Panc1 (cell line): ENCODE results near the gene TPI1. TPM values are rescaled to one million over a fixed set of nuclear protein-coding genes. Genes with fewer than 3 reads are reported as not detected.

Experiments
- ATAC-seq: fragments of 200-7000 bp; cut with Tn5 transposase; 2 replicates; pipeline ENCODE4 v1.9.1; 2020; ENCODE audit warnings: mild to moderate bottlenecking, moderate library complexity
- BruUV-seq: library from RNA; stranded (reverse); fragments of 400-500 nt; replicated peaks from 2 replicates; lab custom pipeline; 2021; lab: Mats Ljungman, UMichigan
- CTCF ChIA-PET: fragments of 300-600 bp; sonication (Branson Sonifier 250); formaldehyde crosslinking; loops from one replicate; lab custom pipeline; 2022; ENCODE audit warnings: antibody characterized with exemption; lab: Charles Lee
- POLR2A ChIA-PET: fragments of 300-600 bp; sonication (Branson Sonifier 250); formaldehyde crosslinking; loops from one replicate; lab custom pipeline; 2022; ENCODE audit warnings: antibody characterized with exemption; lab: Charles Lee
- DNase-seq: peaks from one replicate; pipeline ENCODE4 v3.0.0-alpha.2; 2010; ENCODE audit warnings: low read depth, low spot score
- H3K27ac ChIP-seq: 2 replicates; pipeline ENCODE4 v1.5.1; 2011; ENCODE audit warnings: mild to moderate bottlenecking, low read length, inconsistent platforms
- H3K27me3 ChIP-seq: fragments of 200-500 bp; sonication (Bioruptor generic); 2 replicates; pipeline ENCODE4 v1.6.0; 2014; ENCODE audit warnings: low read length, inconsistent platforms; ENCODE audit not compliant: control insufficient read depth, insufficient read depth
- H3K36me3 ChIP-seq: fragments of 200-500 bp; sonication (Bioruptor generic); 2 replicates; pipeline ENCODE4 v1.5.1; 2014; ENCODE audit warnings: inconsistent platforms, mild to moderate bottlenecking, low read length, moderate library complexity; ENCODE audit not compliant: control insufficient read depth, insufficient read depth
- H3K4me1 ChIP-seq: 2 replicates; pipeline ENCODE4 v1.5.1; 2011; ENCODE audit warnings: inconsistent platforms, mild to moderate bottlenecking, low read length, moderate library complexity; ENCODE audit not compliant: control insufficient read depth, insufficient read depth
- H3K4me3 ChIP-seq, 2 experiments: 2 replicates each; pipeline ENCODE4 v1.5.1; 2011 to 2012; ENCODE audit warnings: low read depth in 2 of 2, low read length in 2 of 2, mild to moderate bottlenecking in 2 of 2, inconsistent platforms in 1 of 2, moderate library complexity in 1 of 2
- H3K9me3 ChIP-seq: fragments of 200-500 bp; sonication (Bioruptor generic); 2 replicates; pipeline ENCODE4 v1.5.1; 2014; ENCODE audit warnings: low read depth, mild to moderate bottlenecking, inconsistent platforms, low read length, moderate library complexity; ENCODE audit not compliant: control insufficient read depth, insufficient read depth
- CTCF ChIP-seq: fragments of 450-650 bp; IDR thresholded peaks from 2 replicates; pipeline ENCODE4 v1.5.1; 2017; ENCODE audit warnings: mild to moderate bottlenecking
- POLR2AphosphoS5 ChIP-seq: IDR thresholded peaks from 2 replicates; pipeline ENCODE4 v1.6.1; 2012; ENCODE audit warnings: mild to moderate bottlenecking, low read depth, low read length, moderate library complexity
- REST ChIP-seq, 2 experiments: IDR thresholded peaks; 2 replicates each; pipeline ENCODE4 v1.6.1; 2011 to 2012; ENCODE audit warnings: low read depth in 2 of 2, control low read depth in 1 of 2, low read length in 1 of 2, mild to moderate bottlenecking in 1 of 2, moderate library complexity in 1 of 2; ENCODE audit not compliant: insufficient read depth in 1 of 2
- SIN3A ChIP-seq: IDR thresholded peaks from 2 replicates; pipeline ENCODE4 v1.6.1; 2012; ENCODE audit warnings: low read depth, mild to moderate bottlenecking, low read length, moderate library complexity, borderline replicate concordance; ENCODE audit not compliant: insufficient read depth
- TCF7L2 ChIP-seq: IDR thresholded peaks from 2 replicates; pipeline ENCODE4 v1.6.1; 2011; ENCODE audit warnings: mild to moderate bottlenecking, low read depth, low read length, inconsistent platforms
- in situ Hi-C: cut with HindIII; loops from 2 replicates; pipeline ENCODE4 v1.10.0; 2016; ENCODE audit warnings: low sequenced_read_pairs, low pct_unique_long_range_greater_than_20kb
- intact Hi-C: fragments of 100-400 bp; cut with micrococcal nuclease; formaldehyde crosslinking; loops from one replicate; pipeline ENCODE4 v1.10.0; 2022; ENCODE audit not compliant: unreplicated experiment
- total RNA-seq: library from RNA; stranded (reverse); gene quantifications from one replicate; pipeline ENCODE4 v1.2.1, GENCODE V29; 2021; ENCODE audit not compliant: unreplicated experiment

Gene TPI1
- total RNA-seq, 1 experiment from 2014 or later: 693 TPM

- H3K36me3 ChIP-seq: no peaks in the 10 kb centered on the region
- ATAC-seq (no peak), DNase-seq (no peak)
- H3K4me3 ChIP-seq: no peak overlapping the region
- ChIA-PET POLR2A (no interaction called here), CTCF (no interaction called here)
- in situ Hi-C loops: no loop called here
- no peaks in the 10 kb centered on the region for H3K27me3 ChIP-seq
- H3K27ac ChIP-seq: no peak overlapping the region
- TF ChIP-seq POLR2AphosphoS5: no peak
- no peak for TF ChIP-seq CTCF
- no peak for TF ChIP-seq SIN3A
- TF ChIP-seq TCF7L2: no peak
- no TSS peak for BruUV-seq
- no peaks in the 10 kb centered on the region for H3K9me3 ChIP-seq
- intact Hi-C loops: no loop called here
- peaks cover 2% of the 10 kb centered on the region; the same call in 1 of the 2 replicates for H3K4me1 ChIP-seq
Measured at GRCh38 chr12:6832125-6832524, 35.2 kb upstream of the TPI1 start.

- intact Hi-C loops: no loop called here
- in situ Hi-C loops: no loop called here
- ChIA-PET CTCF (no interaction called here), POLR2A (no interaction called here)
- H3K27ac ChIP-seq: no peak overlapping the region
- H3K9me3 ChIP-seq: no peaks in the 10 kb centered on the region
- no TSS peak for BruUV-seq
- DNase-seq (no peak), ATAC-seq (no peak)
- no peak overlapping the region for H3K4me3 ChIP-seq
- no peaks in the 10 kb centered on the region for H3K27me3 ChIP-seq
- TF ChIP-seq TCF7L2 (no peak), POLR2AphosphoS5 (no peak), REST (IDR thresholded peaks at IDR 0.05; ENCODE audit: insufficient read depth in 1 of 2, low read depth in 2 of 2, low read length in 1 of 2) (no peak), SIN3A (no peak)
- no peaks in the 10 kb centered on the region for H3K36me3 ChIP-seq
- no peaks in the 10 kb centered on the region for H3K4me1 ChIP-seq
Measured at GRCh38 chr12:6833189-6833890, 34.0 kb upstream of the TPI1 start.

- in situ Hi-C loops (no loop called here), intact Hi-C loops (no loop called here)
- no peak for DNase-seq
- no peaks in the 10 kb centered on the region for H3K27me3 ChIP-seq
- H3K9me3 ChIP-seq: no peaks in the 10 kb centered on the region
- H3K4me1 ChIP-seq: no peaks in the 10 kb centered on the region; the same call in 1 of the 2 replicates
- POLR2A ChIA-PET: no interaction called here
- no peak for TF ChIP-seq TCF7L2
- TF ChIP-seq SIN3A: no peak
- TF ChIP-seq POLR2AphosphoS5: no peak
- no peak for TF ChIP-seq CTCF
- no peak for TF ChIP-seq REST (IDR thresholded peaks at IDR 0.05; ENCODE audit: insufficient read depth in 1 of 2, low read depth in 2 of 2, low read length in 1 of 2)
- ATAC-seq: no peak
- H3K27ac ChIP-seq: no peak overlapping the region
- no peak overlapping the region for H3K4me3 ChIP-seq
- no TSS peak for BruUV-seq
- H3K36me3 ChIP-seq: no peaks in the 10 kb centered on the region
- CTCF ChIA-PET: interaction anchor here (0.6 to 1.0 kb wide), 2 partner anchors 17 to 68 kb away, joined by 4 read pairs; partner anchors contain the start of genes PTMS and USP5
Measured at GRCh38 chr12:6834254-6834653, 33.1 kb upstream of the TPI1 start.
